Subcutaneous adipose tissue (tissue), 4 donors: ENCODE measurements around the gene CES5A. TPM values are rescaled to one million over a fixed set of nuclear protein-coding genes. Genes with fewer than 3 reads are reported as not detected.

Source experiments
- CTCF ChIP-seq: fragments of 450-650 bp; IDR thresholded peaks from one replicate; pipeline ENCODE4 v1.5.1; 2016; ENCODE audit warnings: low read depth, mild to moderate bottlenecking, control low read depth, antibody characterized with exemption, moderate library complexity
- total RNA-seq, 4 donors: library from RNA; depleted of rRNA; stranded (reverse); fragments of >200 nt; gene quantifications; one replicate each; pipeline ENCODE4 v1.1.0, GENCODE V29; 2016

CES5A gene
- total RNA-seq, 4 donors from 2014 or later = not detected

- no peak for TF ChIP-seq CTCF
Observed at GRCh38 chr16:55822280-55822810, 52.8 kb downstream of the CES5A start.

GRCh38 chr16:55821210-55821609, 54.0 kb downstream of the CES5A start:
- no peak for TF ChIP-seq CTCF

GRCh38 chr16:55820615-55821014, 54.6 kb downstream of the CES5A start:
- TF ChIP-seq CTCF = no peak

- no peak for TF ChIP-seq CTCF
Observed at GRCh38 chr16:55817236-55817912, 57.8 kb downstream of the CES5A start.

- no peak for TF ChIP-seq CTCF
Observed at GRCh38 chr16:55815320-55815719, 59.9 kb downstream of the CES5A start.

- no peak for TF ChIP-seq CTCF
Observed at GRCh38 chr16:55812951-55813350, 62.2 kb downstream of the CES5A start.

- no peak for TF ChIP-seq CTCF
Observed at GRCh38 chr16:55811811-55812210, 63.4 kb downstream of the CES5A start.
